Thoracic aorta (tissue), 2 donors: Measurements from ENCODE around the gene C10orf67. TPM values are rescaled to one million over a fixed set of nuclear protein-coding genes. Genes with fewer than 3 reads are reported as not detected.

ENCODE experiments used
- ATAC-seq: fragments of 150-250 bp; one replicate; pipeline ENCODE4 v1.8.0; 2017; ENCODE audit warnings: low read depth; ENCODE audit not compliant: insufficient number of reproducible peaks, low FRiP score
- DNase-seq: peaks from one replicate; pipeline ENCODE4 v3.0.0-alpha.2; 2020; ENCODE audit warnings: low spot score
- H3K27ac ChIP-seq, 2 donors: fragments of 200-600 bp; sonication (generic); 1 replicate in 1 of 2; 2 replicates in 1 of 2; pipeline ENCODE4 v1.5.1; 2016; ENCODE audit warnings: mild to moderate bottlenecking in 2 of 2, moderate library complexity in 2 of 2
- H3K27me3 ChIP-seq: fragments of 200-600 bp; sonication (generic); replicated peaks from 2 replicates; pipeline ENCODE4 v1.6.0; 2016; ENCODE audit warnings: mild to moderate bottlenecking; ENCODE audit not compliant: insufficient read depth
- H3K36me3 ChIP-seq: fragments of 200-600 bp; sonication (generic); one replicate; pipeline ENCODE4 v1.5.1; 2016
- H3K4me1 ChIP-seq, 2 donors: fragments of 200-600 bp; sonication (generic); 1 replicate in 1 of 2; 2 replicates in 1 of 2; pipeline versions ENCODE4 v1.5.1 to v1.6.0; 2016; ENCODE audit warnings: low read depth in 2 of 2, mild to moderate bottlenecking in 1 of 2; ENCODE audit not compliant: control insufficient read depth in 1 of 2
- H3K4me3 ChIP-seq: fragments of 200-600 bp; sonication (generic); 2 replicates; pipeline ENCODE4 v1.5.1; 2016; ENCODE audit warnings: mild to moderate bottlenecking
- H3K9me3 ChIP-seq: fragments of 200-600 bp; sonication (generic); 2 replicates; pipeline ENCODE4 v1.5.1; 2016
- CTCF ChIP-seq: fragments of 200-600 bp; sonication (generic); IDR thresholded peaks from one replicate; pipeline ENCODE4 v1.5.1; 2019; ENCODE audit warnings: antibody characterized with exemption
- total RNA-seq, 2 donors: library from RNA; depleted of rRNA; stranded (reverse); fragments of >200 nt; gene quantifications; one replicate each; pipeline versions ENCODE4 v1.1.0 to v1.2.3, GENCODE V29; 2016

C10orf67 gene
- total RNA-seq, 2 donors from 2014 or later, result not detected

- ATAC-seq, result no peak
- H3K9me3 ChIP-seq, result no peaks in the 10 kb centered on the region
- H3K36me3 ChIP-seq, result no peaks in the 10 kb centered on the region
- no peak overlapping the region for H3K27ac ChIP-seq
- no peak for DNase-seq
- no peaks in the 10 kb centered on the region for H3K4me1 ChIP-seq
- no peaks in the 10 kb centered on the region for H3K27me3 ChIP-seq
- TF ChIP-seq CTCF, result no peak
- H3K4me3 ChIP-seq, result no peak overlapping the region
These were observed 30.8 kb upstream of the C10orf67 start for GRCh38 chr10:23375366-23375765.

GRCh38 chr10:23373156-23373555 lies 28.6 kb upstream of the C10orf67 start:
- Histone ChIP-seq H3K4me1 (no peaks in the 10 kb centered on the region), H3K27ac (no peak overlapping the region), H3K4me3 (no peak overlapping the region), H3K27me3 (no peaks in the 10 kb centered on the region), H3K9me3 (no peaks in the 10 kb centered on the region), H3K36me3 (no peaks in the 10 kb centered on the region)
- ATAC-seq (no peak), DNase-seq (no peak)
- no peak for TF ChIP-seq CTCF

GRCh38 chr10:23371073-23371472 lies 26.5 kb upstream of the C10orf67 start:
- Histone ChIP-seq H3K27ac (no peak overlapping the region), H3K9me3 (no peaks in the 10 kb centered on the region), H3K4me1 (no peaks in the 10 kb centered on the region), H3K36me3 (no peaks in the 10 kb centered on the region), H3K4me3 (no peak overlapping the region), H3K27me3 (no peaks in the 10 kb centered on the region)
- no peak for TF ChIP-seq CTCF
- no peak for DNase-seq
- no peak for ATAC-seq

GRCh38 chr10:23370106-23370505 lies 25.5 kb upstream of the C10orf67 start:
- no peaks in the 10 kb centered on the region for H3K9me3 ChIP-seq
- no peaks in the 10 kb centered on the region for H3K27me3 ChIP-seq
- no peaks in the 10 kb centered on the region for H3K36me3 ChIP-seq
- H3K4me1 ChIP-seq, result no peaks in the 10 kb centered on the region
- no peak for DNase-seq
- no peak for ATAC-seq
- no peak for TF ChIP-seq CTCF
- no peak overlapping the region for H3K4me3 ChIP-seq
- no peak overlapping the region for H3K27ac ChIP-seq

GRCh38 chr10:23368816-23369640 lies 24.4 kb upstream of the C10orf67 start:
- no peak for DNase-seq
- TF ChIP-seq CTCF, result no peak
- Histone ChIP-seq H3K9me3 (no peaks in the 10 kb centered on the region), H3K4me1 (no peaks in the 10 kb centered on the region), H3K36me3 (no peaks in the 10 kb centered on the region), H3K27ac (no peak overlapping the region), H3K27me3 (no peaks in the 10 kb centered on the region), H3K4me3 (no peak overlapping the region)
- no peak for ATAC-seq
